H1 (cell line): ENCODE results near the gene TRIP11. TPM values are rescaled to one million over a fixed set of nuclear protein-coding genes. Genes with fewer than 3 reads are reported as not detected.

Experiments
- CTCF ChIA-PET: fragments of 300-600 bp; sonication (Branson Sonifier 250); formaldehyde crosslinking; loops from one replicate; lab custom pipeline; 2021; ENCODE audit not compliant: partially characterized antibody; lab: Charles Lee
- POLR2A ChIA-PET: fragments of 300-600 bp; sonication (Branson Sonifier 250); formaldehyde crosslinking; loops from one replicate; lab custom pipeline; 2021; ENCODE audit warnings: inconsistent platforms; ENCODE audit not compliant: partially characterized antibody; lab: Charles Lee
- DNase-seq, 2 experiments: peaks; one replicate each; pipeline versions ENCODE4 v3.0.0 to v3.0.0-alpha.2; 2010 to 2022; ENCODE audit warnings: low spot score in 2 of 2, low read depth in 1 of 2, mixed read lengths in 1 of 2
- FAIRE-seq: peaks from 2 replicates; lab custom pipeline; 2011; peaks lifted over from hg19 to GRCh38; lab: Jason Lieb, UNC
- H2AFZ ChIP-seq: 2 replicates; pipeline ENCODE4 v1.8.1; 2012; ENCODE audit warnings: low read length, inconsistent platforms
- H2AK5ac ChIP-seq: 2 replicates; pipeline ENCODE4 v1.6.1; 2013; ENCODE audit warnings: low read depth, low read length
- H2BK120ac ChIP-seq: replicated peaks from 2 replicates; pipeline ENCODE3; 2013; ENCODE audit warnings: low read depth, low read length, inconsistent platforms
- H2BK12ac ChIP-seq: 2 replicates; pipeline ENCODE4 v1.6.1; 2013; ENCODE audit warnings: low read depth, low read length
- H2BK15ac ChIP-seq: 2 replicates; pipeline ENCODE4 v1.6.1; 2013; ENCODE audit warnings: low read length
- H2BK20ac ChIP-seq: 2 replicates; pipeline ENCODE4 v1.6.1; 2013; ENCODE audit warnings: low read length
- H2BK5ac ChIP-seq: 2 replicates; pipeline ENCODE4 v1.6.1; 2013; ENCODE audit warnings: low read depth, low read length
- H3K14ac ChIP-seq: 2 replicates; pipeline ENCODE4 v1.6.1; 2013; ENCODE audit warnings: inconsistent platforms; ENCODE audit not compliant: insufficient read length
- H3K18ac ChIP-seq: 2 replicates; pipeline ENCODE4 v1.6.1; 2013; ENCODE audit warnings: low read length; ENCODE audit errors: extremely low read depth
- H3K23ac ChIP-seq: 2 replicates; pipeline ENCODE4 v1.6.1; 2013; ENCODE audit warnings: inconsistent platforms; ENCODE audit not compliant: insufficient read length
- H3K23me2 ChIP-seq: 2 replicates; pipeline ENCODE4 v1.6.1; 2013; ENCODE audit warnings: low read depth, low read length
- H3K27ac ChIP-seq: 2 replicates; pipeline ENCODE4 v1.6.1; 2011; ENCODE audit warnings: low read depth, low read length, inconsistent platforms
- H3K27me3 ChIP-seq, 4 experiments: replicated peaks in 1 of 4; 1 replicate in 1 of 4; 2 replicates in 3 of 4; pipeline versions ENCODE4 v1.6.1 to v1.8.1; 2011 to 2013; ENCODE audit warnings: low read length in 3 of 4, mild to moderate bottlenecking in 3 of 4, inconsistent platforms in 2 of 4, mixed read lengths in 2 of 4, moderate library complexity in 1 of 4; ENCODE audit not compliant: control insufficient read depth in 3 of 4, insufficient read depth in 3 of 4; ENCODE audit errors: extremely low read depth in 1 of 4
- H3K36me3 ChIP-seq, 4 experiments: 2 replicates each; pipeline versions ENCODE4 v1.6.1 to v1.8.1; 2011 to 2013; ENCODE audit warnings: mild to moderate bottlenecking in 4 of 4, low read length in 3 of 4, moderate library complexity in 2 of 4, control low read depth in 1 of 4, inconsistent platforms in 1 of 4; ENCODE audit not compliant: insufficient read depth in 4 of 4, control insufficient read depth in 2 of 4
- H3K4ac ChIP-seq: replicated peaks from 2 replicates; pipeline ENCODE3; 2013; ENCODE audit warnings: low read length, low read depth, mixed read lengths, inconsistent platforms; ENCODE audit not compliant: insufficient read length
- H3K4me1 ChIP-seq, 4 experiments: replicated peaks in 1 of 4; 1 replicate in 1 of 4; 2 replicates in 3 of 4; pipeline versions ENCODE4 v1.6.1 to v1.8.1; 2011 to 2013; ENCODE audit warnings: low read length in 3 of 4, inconsistent platforms in 2 of 4, mixed read lengths in 1 of 4; ENCODE audit not compliant: insufficient read depth in 4 of 4, control insufficient read depth in 3 of 4
- H3K4me2 ChIP-seq, 2 experiments: 2 replicates each; pipeline versions ENCODE4 v1.6.1 to v1.8.1; 2011 to 2013; ENCODE audit warnings: low read depth in 2 of 2, low read length in 2 of 2, control low read depth in 1 of 2, inconsistent platforms in 1 of 2, mild to moderate bottlenecking in 1 of 2; ENCODE audit not compliant: insufficient read depth in 1 of 2
- H3K4me3 ChIP-seq, 4 experiments: fragments of 200-600, 300-600 bp in 1 of 4; sonication (generic), shearing (Covaris generic), sonication (Bioruptor Twin) in 1 of 4; 2 replicates each; pipeline versions ENCODE4 v1.5.1 to v1.8.1; 2011 to 2016; ENCODE audit warnings: low read length in 4 of 4, low read depth in 3 of 4, control low read depth in 2 of 4, inconsistent platforms in 2 of 4, mild to moderate bottlenecking in 2 of 4, mixed read lengths in 1 of 4, moderate library complexity in 1 of 4; ENCODE audit not compliant: insufficient read depth in 2 of 4; ENCODE audit errors: extremely low read depth in 1 of 4
- H3K56ac ChIP-seq: replicated peaks from 2 replicates; pipeline ENCODE3; 2013; ENCODE audit warnings: low read depth, mild to moderate bottlenecking, mixed read lengths, low read length, inconsistent platforms; ENCODE audit not compliant: insufficient read length
- H3K79me1 ChIP-seq: 2 replicates; pipeline ENCODE4 v1.6.1; 2013; ENCODE audit warnings: low read depth, low read length, control low read depth
- H3K79me2 ChIP-seq, 2 experiments: 2 replicates each; pipeline versions ENCODE4 v1.6.1 to v1.8.1; 2012 to 2013; ENCODE audit warnings: low read length in 2 of 2, mild to moderate bottlenecking in 2 of 2, inconsistent platforms in 1 of 2; ENCODE audit not compliant: insufficient read depth in 2 of 2, control insufficient read depth in 1 of 2
- H3K9ac ChIP-seq, 4 experiments: replicated peaks in 1 of 4; 1 replicate in 1 of 4; 2 replicates in 3 of 4; pipeline versions ENCODE4 v1.6.1 to v1.8.1; 2011 to 2013; ENCODE audit warnings: low read depth in 3 of 4, low read length in 3 of 4, control low read depth in 2 of 4, mild to moderate bottlenecking in 2 of 4, moderate library complexity in 2 of 4, inconsistent platforms in 1 of 4; ENCODE audit errors: extremely low read depth in 1 of 4
- H3K9me3 ChIP-seq, 2 experiments: 2 replicates each; pipeline versions ENCODE4 v1.6.1 to v1.8.1; 2012 to 2013; ENCODE audit warnings: mild to moderate bottlenecking in 2 of 2, moderate library complexity in 2 of 2, control low read depth in 1 of 2, inconsistent platforms in 1 of 2, low read depth in 1 of 2, low read length in 1 of 2, mixed read lengths in 1 of 2; ENCODE audit not compliant: insufficient read depth in 2 of 2
- H4K20me1 ChIP-seq, 2 experiments: replicated peaks in 1 of 2; 2 replicates each; pipeline versions ENCODE3 to v1.8.1; 2011 to 2013; ENCODE audit warnings: inconsistent platforms in 2 of 2, low read length in 2 of 2, mild to moderate bottlenecking in 1 of 2; ENCODE audit not compliant: insufficient read depth in 2 of 2, control insufficient read depth in 1 of 2
- H4K5ac ChIP-seq: 2 replicates; pipeline ENCODE4 v1.6.1; 2013; ENCODE audit warnings: low read length, low read depth, mixed read lengths, inconsistent platforms; ENCODE audit not compliant: insufficient read length
- H4K8ac ChIP-seq: 2 replicates; pipeline ENCODE4 v1.8.0; 2013; ENCODE audit warnings: mild to moderate bottlenecking, moderate library complexity, low read length, inconsistent platforms; ENCODE audit not compliant: insufficient read depth; ENCODE audit errors: extremely low read depth
- H4K91ac ChIP-seq: replicated peaks from 2 replicates; pipeline ENCODE3; 2013; ENCODE audit warnings: low read length, mixed read lengths, inconsistent platforms; ENCODE audit not compliant: insufficient read length
- CHD1 ChIP-seq: IDR thresholded peaks from 2 replicates; pipeline ENCODE4 v1.6.1; 2012; ENCODE audit warnings: low read depth, low read length, improper control_type of control experiment
- CTCF ChIP-seq, 3 experiments: IDR thresholded peaks; 1 replicate in 2 of 3; 2 replicates in 1 of 3; pipeline versions ENCODE4 v1.5.1 to v1.6.1; 2011; ENCODE audit warnings: low read length in 3 of 3, mild to moderate bottlenecking in 3 of 3, inconsistent platforms in 2 of 3, low read depth in 1 of 3, moderate library complexity in 1 of 3; ENCODE audit not compliant: insufficient read depth in 1 of 3; ENCODE audit errors: control extremely low read depth in 1 of 3
- GTF2F1 ChIP-seq: IDR thresholded peaks from 2 replicates; pipeline ENCODE4 v1.6.1; 2012; ENCODE audit warnings: low read depth, low read length, improper control_type of control experiment, borderline replicate concordance
- MAFK ChIP-seq: IDR thresholded peaks from 2 replicates; pipeline ENCODE4 v1.6.1; 2012; ENCODE audit warnings: low read depth, mild to moderate bottlenecking, improper control_type of control experiment, low read length
- NANOG ChIP-seq: IDR thresholded peaks from 2 replicates; pipeline ENCODE4 v1.6.1; 2011; ENCODE audit warnings: low read length, low read depth, mild to moderate bottlenecking, inconsistent platforms; ENCODE audit not compliant: insufficient read depth, poor library complexity, severe bottlenecking
- POLR2AphosphoS5 ChIP-seq: IDR thresholded peaks from 2 replicates; pipeline ENCODE4 v1.6.1; 2011; ENCODE audit warnings: low read depth, low read length
- RAD21 ChIP-seq, 2 experiments: IDR thresholded peaks in 1 of 2; conservative IDR thresholded peaks in 1 of 2; 2 replicates each; pipeline ENCODE4 v1.6.1; 2011; ENCODE audit warnings: low read depth in 2 of 2, low read length in 2 of 2, improper control_type of control experiment in 1 of 2, inconsistent platforms in 1 of 2, mild to moderate bottlenecking in 1 of 2, moderate library complexity in 1 of 2
- WGBS, 2 experiments: shearing (Covaris generic) in 1 of 2; methylation state at CpG; one replicate each; pipeline versions ENCODE4 v1.1.6 to v1.1.7; 2013 to 2015; ENCODE audit warnings: low lambda C conversion rate in 2 of 2, mixed read lengths in 2 of 2, inconsistent platforms in 1 of 2, low coverage in 1 of 2, missing lambda C conversion rate in 1 of 2; ENCODE audit not compliant: insufficient replicate concordance in 2 of 2, insufficient coverage in 1 of 2, insufficient read length in 1 of 2; ENCODE audit errors: extremely low coverage in 1 of 2, missing lambda C conversion rate in 1 of 2; 5-methylcytosine and 5-hydroxymethylcytosine counted together
- polyA plus RNA-seq, 7 experiments: library from polyadenylated mRNA; depleted of rRNA in 3 of 7; stranded (reverse) in 5 of 7; unstranded in 2 of 7; fragments of >200 nt in 5 of 7; fragments of 200-250 nt in 2 of 7; gene quantifications; 1 replicate in 5 of 7; 2 replicates in 1 of 7; 4 replicates in 1 of 7; pipeline versions ENCODE4 v1.2.1 to v1.2.3, GENCODE V29; 2011 to 2013; ENCODE audit warnings: missing spikeins in 2 of 7, mixed read lengths in 2 of 7
- total RNA-seq: library from RNA; stranded (reverse); fragmentation: NEBNext Ultra II Directional; extraction: Animal tissue kit (Norgen Biotek cat#: 25700); gene quantifications from 2 replicates; pipeline ENCODE4 v1.2.1, GENCODE V29; 2021

Gene TRIP11
- total and polyA plus RNA-seq, 2 of the 8 experiments (the other 6 are each of a cell fraction or from before 2014, with no cell fraction given) = 3.3 to 30.4 TPM

GRCh38 chr14:91925001-91925726 lies 114.7 kb downstream of the TRIP11 start:
- H3K4me2 ChIP-seq = no peak overlapping the region
- H2BK12ac ChIP-seq = no peak overlapping the region
- no peaks in the 10 kb centered on the region for H3K27me3 ChIP-seq
- H3K27ac ChIP-seq = no peak overlapping the region
- no peak overlapping the region for H2BK15ac ChIP-seq
- H3K79me1 ChIP-seq = no peaks in the 10 kb centered on the region
- no peaks in the 10 kb centered on the region for H3K79me2 ChIP-seq
- ChIA-PET CTCF (interaction anchor here (0.6 to 1.7 kb wide), 13 partner anchors 13 to 574 kb away, joined by 3 to 8 read pairs (median 4); no protein-coding TSS in a partner anchor), POLR2A (interaction anchor here (0.6 to 1.0 kb wide), 2 partner anchors 17 to 21 kb away, joined by 3 read pairs; no protein-coding TSS in a partner anchor)
- no peaks in the 10 kb centered on the region for H4K20me1 ChIP-seq
- WGBS, 2 experiments = 86% methylated on average over 13 of the region's 13 CpGs; no CpG with 5 or more reads in 1 of the 2 experiments
- H3K4ac ChIP-seq = no peak overlapping the region
- TF ChIP-seq CHD1 (no peak), MAFK (no peak), POLR2AphosphoS5 (no peak), CTCF (IDR thresholded peaks at IDR 0.05; ENCODE audit: control extremely low read depth in 1 of 3, insufficient read depth in 1 of 3, low read depth in 1 of 3, low read length in 3 of 3) (peak in 2 of 3 experiments; percentile 15 to 23; a peak in 1 of 4 replicates), GTF2F1 (no peak), NANOG (no peak), RAD21 (IDR thresholded peaks at IDR 0.05 in 1 of 2, conservative IDR thresholded peaks at IDR 0.05 in 1 of 2; ENCODE audit: low read depth in 2 of 2, low read length in 2 of 2) (peak in 1 of 2 experiments; percentile 41; a peak in 3 of 4 replicates)
- H2BK20ac ChIP-seq = no peak overlapping the region
- H3K18ac ChIP-seq = no peak overlapping the region
- no peak overlapping the region for H4K91ac ChIP-seq
- no peaks in the 10 kb centered on the region for H3K23me2 ChIP-seq
- H3K9ac ChIP-seq = no peak overlapping the region
- no peak overlapping the region for H4K8ac ChIP-seq
- 0 out of 7 replicates have a peak, but pooled peaks cover 0 to under 1% (median 0%) of the 10 kb centered on the region in 4 experiments for H3K4me1 ChIP-seq
- no peak overlapping the region for H2BK5ac ChIP-seq
- H3K36me3 ChIP-seq = no peaks in the 10 kb centered on the region
- no peak overlapping the region for H2AK5ac ChIP-seq
- no peak overlapping the region for H3K56ac ChIP-seq
- no peak overlapping the region for H3K4me3 ChIP-seq
- DNase-seq (peak in 1 of 2 experiments; percentile 48), FAIRE-seq (no peak)
- H2BK120ac ChIP-seq = no peak overlapping the region
- H3K14ac ChIP-seq = no peak overlapping the region
- no peak overlapping the region for H4K5ac ChIP-seq
- no peak overlapping the region for H2AFZ ChIP-seq
- H3K9me3 ChIP-seq = no peaks in the 10 kb centered on the region
- H3K23ac ChIP-seq = no peak overlapping the region
